Endodermal cell (in vitro differentiated cells): ENCODE results near the gene SDE2. TPM values are rescaled to one million over a fixed set of nuclear protein-coding genes. Genes with fewer than 3 reads are reported as not detected.

Source experiments
- DNase-seq: peaks from one replicate; pipeline ENCODE4 v3.0.0-alpha.2; 2017
- H3K27ac ChIP-seq: 2 replicates; pipeline ENCODE4 v1.5.1; 2013; ENCODE audit warnings: mild to moderate bottlenecking, low read depth, low read length, moderate library complexity
- H3K27me3 ChIP-seq: 2 replicates; pipeline ENCODE4 v1.6.1; 2013; ENCODE audit warnings: mild to moderate bottlenecking, low read length, moderate library complexity; ENCODE audit not compliant: insufficient read depth, control insufficient read depth, poor library complexity, severe bottlenecking
- H3K36me3 ChIP-seq: 2 replicates; pipeline ENCODE4 v1.7.0; 2013; ENCODE audit warnings: mild to moderate bottlenecking, low read length, moderate library complexity; ENCODE audit not compliant: control insufficient read depth, insufficient read depth
- H3K4me1 ChIP-seq: one replicate; pipeline ENCODE4 v1.7.0; 2013; ENCODE audit warnings: low read length; ENCODE audit not compliant: control insufficient read depth, insufficient read depth
- H3K4me3 ChIP-seq: 2 replicates; pipeline ENCODE4 v1.5.1; 2013; ENCODE audit warnings: mild to moderate bottlenecking, low read length, moderate library complexity
- H3K9ac ChIP-seq: 2 replicates; pipeline ENCODE4 v1.6.1; 2013; ENCODE audit warnings: mild to moderate bottlenecking, low read length, moderate library complexity; ENCODE audit not compliant: poor library complexity, severe bottlenecking; ENCODE audit errors: extremely low read depth
- H3K9me3 ChIP-seq: 2 replicates; pipeline ENCODE4 v1.6.1; 2013; ENCODE audit warnings: mild to moderate bottlenecking, low read length, moderate library complexity; ENCODE audit not compliant: control insufficient read depth
- H3K27ac Mint-ChIP-seq: 2 replicates; pipeline ENCODE4 v1.8.0; 2020; ENCODE audit warnings: mixed read lengths
- H3K27me3 Mint-ChIP-seq: 2 replicates; pipeline ENCODE4 v1.8.0; 2021; ENCODE audit warnings: mild to moderate bottlenecking, mixed read lengths; ENCODE audit not compliant: insufficient read depth
- H3K36me3 Mint-ChIP-seq: 2 replicates; pipeline ENCODE4 v1.8.0; 2020; ENCODE audit warnings: low read depth, mixed read lengths
- H3K4me1 Mint-ChIP-seq: 2 replicates; pipeline ENCODE4 v1.8.0; 2020; ENCODE audit warnings: mixed read lengths
- H3K4me3 Mint-ChIP-seq: 2 replicates; pipeline ENCODE4 v1.8.0; 2020; ENCODE audit warnings: mild to moderate bottlenecking, moderate library complexity, mixed read lengths
- H3K9me3 Mint-ChIP-seq: 2 replicates; pipeline ENCODE4 v1.8.0; 2020; ENCODE audit warnings: mild to moderate bottlenecking, mixed read lengths
- WGBS, 2 experiments: methylation state at CpG; one replicate each; pipeline versions ENCODE4 v1.1.5 to v1.1.7; 2013; ENCODE audit warnings: missing lambda C conversion rate in 2 of 2, mixed read lengths in 1 of 2; ENCODE audit not compliant: insufficient coverage in 1 of 2, insufficient read length in 1 of 2; 5-methylcytosine and 5-hydroxymethylcytosine counted together
- total RNA-seq, 2 donors: library from RNA; stranded (reverse); fragmentation: NEBNext Ultra II Directional in 1 of 2; extraction: Animal tissue kit (Norgen Biotek cat#: 25700) in 1 of 2; gene quantifications; 2 replicates in 1 of 2; 3 replicates in 1 of 2; pipeline ENCODE4 v1.2.1, GENCODE V29; 2021
- TF ChIP-seq, protein P1 (sequence below): fragments of 200-600 bp; sonication (generic); conservative IDR thresholded peaks from 2 replicates; pipeline ENCODE4 v1.5.0; 2021; ENCODE audit warnings: antibody characterized with exemption, mild to moderate bottlenecking

SDE2 gene
- total RNA-seq, 2 donors from 2014 or later = 19.0 to 21.6 TPM

DNA sequence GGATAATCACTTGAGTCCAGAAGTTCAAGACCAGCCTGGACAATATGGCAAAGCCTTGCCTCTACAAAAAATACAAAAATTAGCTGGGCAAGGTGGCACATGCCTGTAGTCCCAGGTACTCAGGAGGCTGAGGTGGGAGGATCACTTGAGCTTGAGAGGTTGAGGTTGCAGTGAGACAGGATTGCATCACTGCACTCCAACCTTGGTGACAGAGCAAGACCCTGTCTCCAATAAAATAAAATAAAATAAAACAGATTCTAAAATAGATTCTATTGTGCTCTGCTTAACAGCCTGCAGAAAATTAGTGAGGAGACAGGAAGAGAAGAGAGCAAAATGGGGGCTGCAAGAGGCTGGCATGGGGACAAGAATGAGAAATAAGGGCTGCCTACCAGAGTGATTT, 7.5 kb upstream of the SDE2 start:
- no peak overlapping the region for H3K27ac Mint-ChIP-seq
- Histone ChIP-seq H3K27me3 (no peaks in the 10 kb centered on the region), H3K27ac (no peak overlapping the region), H3K4me1 (peaks cover 7% of the 10 kb centered on the region), H3K4me3 (no peak overlapping the region), H3K9me3 (no peaks in the 10 kb centered on the region), H3K36me3 (no peaks in the 10 kb centered on the region), H3K9ac (no peak overlapping the region)
- no peaks in the 10 kb centered on the region for H3K9me3 Mint-ChIP-seq
- no peaks in the 10 kb centered on the region for H3K36me3 Mint-ChIP-seq
- H3K27me3 Mint-ChIP-seq = peaks cover 4% of the 10 kb centered on the region
- H3K4me3 Mint-ChIP-seq = no peak overlapping the region
- H3K4me1 Mint-ChIP-seq = peaks cover 12% of the 10 kb centered on the region
- no peak for DNase-seq
- TF ChIP-seq, protein P1, sequence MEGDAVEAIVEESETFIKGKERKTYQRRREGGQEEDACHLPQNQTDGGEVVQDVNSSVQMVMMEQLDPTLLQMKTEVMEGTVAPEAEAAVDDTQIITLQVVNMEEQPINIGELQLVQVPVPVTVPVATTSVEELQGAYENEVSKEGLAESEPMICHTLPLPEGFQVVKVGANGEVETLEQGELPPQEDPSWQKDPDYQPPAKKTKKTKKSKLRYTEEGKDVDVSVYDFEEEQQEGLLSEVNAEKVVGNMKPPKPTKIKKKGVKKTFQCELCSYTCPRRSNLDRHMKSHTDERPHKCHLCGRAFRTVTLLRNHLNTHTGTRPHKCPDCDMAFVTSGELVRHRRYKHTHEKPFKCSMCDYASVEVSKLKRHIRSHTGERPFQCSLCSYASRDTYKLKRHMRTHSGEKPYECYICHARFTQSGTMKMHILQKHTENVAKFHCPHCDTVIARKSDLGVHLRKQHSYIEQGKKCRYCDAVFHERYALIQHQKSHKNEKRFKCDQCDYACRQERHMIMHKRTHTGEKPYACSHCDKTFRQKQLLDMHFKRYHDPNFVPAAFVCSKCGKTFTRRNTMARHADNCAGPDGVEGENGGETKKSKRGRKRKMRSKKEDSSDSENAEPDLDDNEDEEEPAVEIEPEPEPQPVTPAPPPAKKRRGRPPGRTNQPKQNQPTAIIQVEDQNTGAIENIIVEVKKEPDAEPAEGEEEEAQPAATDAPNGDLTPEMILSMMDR = no peak

DNA sequence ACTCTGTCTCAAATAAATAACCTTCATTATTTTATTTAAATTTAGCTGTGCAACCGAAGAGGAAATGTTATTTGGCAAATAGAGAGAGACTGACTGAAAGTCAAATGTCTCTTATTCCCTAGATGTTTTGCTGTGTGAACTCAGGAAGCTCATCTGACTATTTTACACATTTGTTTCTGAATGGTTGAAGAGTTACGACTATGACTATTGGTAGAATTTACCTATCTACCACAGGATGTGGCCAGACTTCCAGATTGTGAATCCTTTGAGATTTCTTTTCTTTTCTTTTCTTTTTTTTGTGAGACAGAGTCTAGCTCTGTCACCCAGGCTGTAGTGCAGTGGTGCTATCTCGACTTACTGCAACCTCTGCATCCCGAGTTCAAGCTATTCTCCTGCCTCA, 5.3 kb upstream of the SDE2 start:
- DNase-seq = no peak
- H3K4me3 ChIP-seq = no peak overlapping the region
- peaks cover 4% of the 10 kb centered on the region for H3K27me3 Mint-ChIP-seq
- no peak overlapping the region for H3K27ac ChIP-seq
- H3K9ac ChIP-seq = no peak overlapping the region
- no peak overlapping the region for H3K27ac Mint-ChIP-seq
- H3K36me3 Mint-ChIP-seq = no peaks in the 10 kb centered on the region
- peaks cover 18% of the 10 kb centered on the region for H3K4me1 Mint-ChIP-seq
- H3K4me3 Mint-ChIP-seq = no peak overlapping the region
- H3K9me3 Mint-ChIP-seq = no peaks in the 10 kb centered on the region
- no peaks in the 10 kb centered on the region for H3K9me3 ChIP-seq
- peaks cover 10% of the 10 kb centered on the region for H3K4me1 ChIP-seq
- no peaks in the 10 kb centered on the region for H3K36me3 ChIP-seq
- TF ChIP-seq, protein P1 = no peak
- no peaks in the 10 kb centered on the region for H3K27me3 ChIP-seq
- WGBS, 2 experiments = 92 to 94% methylated on average over 3 to 4 of the region's 4 CpGs

DNA sequence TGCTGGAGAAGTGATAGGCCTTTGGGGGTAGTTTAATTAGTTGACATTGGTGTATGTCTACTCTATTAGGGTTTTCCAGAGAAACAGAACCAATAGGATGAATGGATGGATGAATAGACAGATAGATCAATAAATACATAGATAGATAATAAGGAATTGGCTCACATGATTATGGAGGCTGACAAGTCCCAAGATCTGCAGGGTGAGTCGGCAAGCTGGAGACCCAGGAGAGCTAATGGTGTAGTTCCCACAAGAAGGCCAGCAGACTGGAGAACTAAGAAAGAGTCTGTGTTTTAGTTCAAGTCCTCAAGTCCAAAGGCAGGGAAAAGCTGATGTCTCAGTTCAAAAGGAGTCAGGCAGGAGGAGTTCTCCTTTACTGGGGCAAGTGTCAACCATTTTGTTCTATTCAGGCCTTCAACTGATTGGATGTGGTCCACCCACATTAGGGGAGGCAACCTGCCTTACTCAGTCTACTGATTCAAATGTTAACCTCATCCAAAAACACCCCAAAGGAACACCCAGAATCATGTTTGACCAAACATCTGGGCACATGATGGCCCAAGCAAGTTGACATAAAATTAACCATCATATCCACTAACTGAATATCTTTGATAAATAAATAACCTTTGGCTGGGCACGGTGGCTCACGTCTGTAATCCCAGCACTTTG, 4.5 kb upstream of the SDE2 start:
- Histone ChIP-seq H3K27ac (no peak overlapping the region), H3K9me3 (no peaks in the 10 kb centered on the region), H3K4me1 (peaks cover 10% of the 10 kb centered on the region), H3K36me3 (no peaks in the 10 kb centered on the region), H3K9ac (no peak overlapping the region), H3K4me3 (no peak overlapping the region), H3K27me3 (no peaks in the 10 kb centered on the region)
- DNase-seq = no peak
- Mint-ChIP-seq H3K9me3 (no peaks in the 10 kb centered on the region), H3K4me1 (peaks cover 18% of the 10 kb centered on the region), H3K27me3 (peaks cover 2% of the 10 kb centered on the region), H3K4me3 (no peak overlapping the region), H3K27ac (no peak overlapping the region), H3K36me3 (no peaks in the 10 kb centered on the region)
- 97 to 100% methylated on average over 3 of the region's 3 CpGs for WGBS, 2 experiments
- TF ChIP-seq, protein P1 = no peak
